H9 (cell line): Measurements from ENCODE around the gene SLC25A41. TPM values are rescaled to one million over a fixed set of nuclear protein-coding genes. Genes with fewer than 3 reads are reported as not detected.

Experiments
- DNase-seq: peaks from one replicate; pipeline ENCODE4 v3.0.0-alpha.2; 2017
- H2AFZ ChIP-seq: one replicate; pipeline ENCODE4 v1.6.1; 2013; ENCODE audit warnings: mild to moderate bottlenecking, low read length, control low read depth, moderate library complexity
- H2AK5ac ChIP-seq: 2 replicates; pipeline ENCODE4 v1.6.1; 2013; ENCODE audit warnings: low read length, control low read depth, mixed read lengths; ENCODE audit not compliant: insufficient read length
- H2BK120ac ChIP-seq: one replicate; pipeline ENCODE4 v1.6.1; 2013; ENCODE audit warnings: low read depth, mild to moderate bottlenecking, low read length, control low read depth, inconsistent platforms; ENCODE audit not compliant: poor library complexity, severe bottlenecking
- H2BK12ac ChIP-seq: 2 replicates; pipeline ENCODE4 v1.6.1; 2013; ENCODE audit warnings: low read length, control low read depth, mixed read lengths, low read depth; ENCODE audit not compliant: insufficient read length
- H2BK15ac ChIP-seq: 2 replicates; pipeline ENCODE4 v1.6.1; 2013; ENCODE audit warnings: low read depth, low read length, control low read depth
- H2BK20ac ChIP-seq: one replicate; pipeline ENCODE4 v1.6.1; 2013; ENCODE audit warnings: low read depth, mild to moderate bottlenecking, low read length, control low read depth, inconsistent platforms; ENCODE audit not compliant: poor library complexity, severe bottlenecking
- H2BK5ac ChIP-seq: 2 replicates; pipeline ENCODE4 v1.6.1; 2013; ENCODE audit warnings: low read length, control low read depth, mixed read lengths; ENCODE audit not compliant: insufficient read length
- H3K14ac ChIP-seq: 2 replicates; pipeline ENCODE4 v1.6.1; 2013; ENCODE audit warnings: low read length, control low read depth; ENCODE audit not compliant: insufficient read depth
- H3K18ac ChIP-seq: 2 replicates; pipeline ENCODE4 v1.6.1; 2013; ENCODE audit warnings: low read depth, mild to moderate bottlenecking, mixed read lengths, low read length, control low read depth; ENCODE audit not compliant: insufficient read length
- H3K23ac ChIP-seq: 2 replicates; pipeline ENCODE4 v1.6.1; 2013; ENCODE audit warnings: low read length, control low read depth, mixed read lengths, low read depth; ENCODE audit not compliant: insufficient read length
- H3K23me2 ChIP-seq: 2 replicates; pipeline ENCODE4 v1.6.1; 2013; ENCODE audit warnings: low read depth, mild to moderate bottlenecking, mixed read lengths, low read length, control low read depth; ENCODE audit not compliant: insufficient read length, poor library complexity, severe bottlenecking
- H3K27ac ChIP-seq: 2 replicates; pipeline ENCODE4 v1.5.1; 2013; ENCODE audit warnings: low read length, control low read depth, mixed read lengths, low read depth; ENCODE audit not compliant: insufficient read length
- H3K27me3 ChIP-seq: 2 replicates; pipeline ENCODE4 v1.6.1; 2013; ENCODE audit warnings: low read length, control low read depth, inconsistent platforms; ENCODE audit not compliant: insufficient read depth
- H3K4ac ChIP-seq: 2 replicates; pipeline ENCODE4 v1.6.1; 2013; ENCODE audit warnings: low read depth, mild to moderate bottlenecking, control low read depth, inconsistent platforms, low read length, moderate library complexity
- H3K4me1 ChIP-seq: 2 replicates; pipeline ENCODE4 v1.6.1; 2013; ENCODE audit warnings: low read length, control low read depth, inconsistent platforms; ENCODE audit not compliant: insufficient read depth
- H3K4me2 ChIP-seq: 2 replicates; pipeline ENCODE4 v1.6.1; 2013; ENCODE audit warnings: low read length, control low read depth, mixed read lengths; ENCODE audit not compliant: insufficient read length, insufficient read depth
- H3K56ac ChIP-seq: 2 replicates; pipeline ENCODE4 v1.6.1; 2013; ENCODE audit warnings: low read depth, mild to moderate bottlenecking, mixed read lengths, low read length, control low read depth; ENCODE audit not compliant: insufficient read length
- H3K79me1 ChIP-seq: 2 replicates; pipeline ENCODE4 v1.6.1; 2013; ENCODE audit warnings: low read depth, mild to moderate bottlenecking, moderate library complexity, low read length, control low read depth, inconsistent platforms; ENCODE audit not compliant: insufficient read depth, poor library complexity, severe bottlenecking
- H3K79me2 ChIP-seq: 2 replicates; pipeline ENCODE4 v1.6.1; 2013; ENCODE audit warnings: low read length, control low read depth, inconsistent platforms; ENCODE audit not compliant: insufficient read depth
- H3K9ac ChIP-seq: 2 replicates; pipeline ENCODE4 v1.6.1; 2013; ENCODE audit warnings: low read length, control low read depth, mixed read lengths; ENCODE audit not compliant: insufficient read length; ENCODE audit errors: extremely low read depth
- H3K9me3 ChIP-seq: one replicate; pipeline ENCODE4 v1.6.1; 2013; ENCODE audit warnings: low read depth, low read length, inconsistent platforms; ENCODE audit not compliant: control insufficient read depth
- H3T11ph ChIP-seq: one replicate; pipeline ENCODE4 v1.6.1; 2013; ENCODE audit warnings: mild to moderate bottlenecking, low read length, control low read depth, inconsistent platforms
- H4K20me1 ChIP-seq: one replicate; pipeline ENCODE4 v1.6.1; 2013; ENCODE audit not compliant: control insufficient read depth, insufficient read length, insufficient read depth
- H4K5ac ChIP-seq: 2 replicates; pipeline ENCODE4 v1.6.1; 2013; ENCODE audit warnings: low read depth, mild to moderate bottlenecking, mixed read lengths, low read length, control low read depth; ENCODE audit not compliant: insufficient read length
- H4K8ac ChIP-seq: replicated peaks from 2 replicates; pipeline ENCODE4 v1.6.1; 2013; ENCODE audit warnings: low read length, control low read depth, mixed read lengths, low read depth; ENCODE audit not compliant: insufficient read length
- H4K91ac ChIP-seq: 2 replicates; pipeline ENCODE4 v1.6.1; 2013; ENCODE audit warnings: low read depth, mild to moderate bottlenecking, moderate library complexity, mixed read lengths, low read length, control low read depth; ENCODE audit not compliant: insufficient read length
- H3K27ac Mint-ChIP-seq, 3 experiments: 2 replicates in 2 of 3; 3 replicates in 1 of 3; pipeline ENCODE4 v1.8.0; 2020 to 2021; ENCODE audit warnings: mixed read lengths in 3 of 3, mild to moderate bottlenecking in 1 of 3, moderate library complexity in 1 of 3
- H3K27me3 Mint-ChIP-seq: 2 replicates; pipeline ENCODE4 v1.8.0; 2021; ENCODE audit warnings: low read depth, mild to moderate bottlenecking, moderate library complexity, mixed read lengths
- H3K36me3 Mint-ChIP-seq, 3 experiments: 2 replicates in 2 of 3; 3 replicates in 1 of 3; pipeline ENCODE4 v1.8.0; 2020 to 2021; ENCODE audit warnings: low read depth in 3 of 3, mixed read lengths in 3 of 3; ENCODE audit not compliant: insufficient read depth in 1 of 3
- H3K4me1 Mint-ChIP-seq, 2 experiments: 2 replicates each; pipeline ENCODE4 v1.8.0; 2020; ENCODE audit warnings: mixed read lengths in 2 of 2
- H3K4me3 Mint-ChIP-seq, 2 experiments: 2 replicates in 1 of 2; 3 replicates in 1 of 2; pipeline ENCODE4 v1.8.0; 2020 to 2021; ENCODE audit warnings: mild to moderate bottlenecking in 2 of 2, mixed read lengths in 2 of 2, moderate library complexity in 1 of 2
- H3K9me3 Mint-ChIP-seq, 2 experiments: 2 replicates in 1 of 2; 3 replicates in 1 of 2; pipeline ENCODE4 v1.8.0; 2020; ENCODE audit warnings: mild to moderate bottlenecking in 2 of 2, mixed read lengths in 2 of 2, moderate library complexity in 1 of 2
- WGBS: extraction: QIAGEN DNeasy Blood & Tissue Kit; methylation state at CpG from one replicate; pipeline ENCODE4 v1.1.7; 2013; ENCODE audit warnings: missing lambda C conversion rate, low lambda C conversion rate, mixed read lengths; ENCODE audit not compliant: insufficient read length; ENCODE audit errors: extremely low coverage; 5-methylcytosine and 5-hydroxymethylcytosine counted together
- total RNA-seq: library from RNA; stranded (reverse); gene quantifications from 2 replicates; pipeline ENCODE4 v1.2.1, GENCODE V29; 2021
- TF ChIP-seq, protein P1 (sequence below): fragments of 200-600 bp; sonication (generic); conservative IDR thresholded peaks from 3 replicates; pipeline ENCODE4 v1.8.0; 2021; ENCODE audit warnings: antibody characterized with exemption, mild to moderate bottlenecking

SLC25A41 gene
- total RNA-seq, 1 experiment from 2014 or later, result 0.20 TPM

DNA sequence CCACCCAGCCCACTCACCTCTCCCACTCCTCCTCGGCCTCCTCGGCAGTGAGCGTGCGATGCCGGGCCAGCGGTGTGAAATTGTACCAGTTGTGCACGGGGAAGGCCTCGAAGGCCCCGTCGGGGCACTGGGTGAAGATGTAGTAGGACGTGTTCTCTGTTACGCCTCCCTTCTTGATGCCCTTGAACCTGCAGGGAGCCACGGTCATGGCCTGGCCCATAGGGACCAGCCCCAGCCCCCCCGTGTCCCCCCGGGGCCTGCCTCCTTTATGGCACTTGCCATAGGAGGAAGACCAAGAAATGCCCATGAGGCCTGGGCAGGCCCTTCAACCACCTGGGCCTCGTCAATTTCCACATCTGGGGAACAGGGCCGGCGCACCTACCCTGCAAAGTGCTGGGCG, 46.2 kb downstream of the SLC25A41 start:
- Histone ChIP-seq H2BK120ac (no peak overlapping the region), H2BK15ac (no peak overlapping the region), H3K23me2 (peaks cover 3% of the 10 kb centered on the region), H3T11ph (no peak overlapping the region), H4K20me1 (no peaks in the 10 kb centered on the region), H3K27ac (no peak overlapping the region), H3K4me2 (no peak overlapping the region), H4K8ac (no peak overlapping the region), H4K91ac (no peak overlapping the region), H3K18ac (no peak overlapping the region), H2BK5ac (no peak overlapping the region), H3K14ac (no peak overlapping the region), H2BK12ac (no peak overlapping the region), H3K79me1 (peaks cover 9% of the 10 kb centered on the region), H3K9me3 (no peaks in the 10 kb centered on the region), H4K5ac (no peak overlapping the region), H3K9ac (no peak overlapping the region), H2AFZ (no peak overlapping the region), H2BK20ac (no peak overlapping the region), H3K27me3 (no peaks in the 10 kb centered on the region), H3K4ac (no peak overlapping the region), H3K79me2 (peaks cover 3% of the 10 kb centered on the region; the same call in 1 of the 2 replicates), H3K4me1 (peaks cover 3% of the 10 kb centered on the region; the same call in 1 of the 2 replicates), H3K56ac (no peak overlapping the region), H3K23ac (no peak overlapping the region), H2AK5ac (no peak overlapping the region)
- TF ChIP-seq, protein P1, sequence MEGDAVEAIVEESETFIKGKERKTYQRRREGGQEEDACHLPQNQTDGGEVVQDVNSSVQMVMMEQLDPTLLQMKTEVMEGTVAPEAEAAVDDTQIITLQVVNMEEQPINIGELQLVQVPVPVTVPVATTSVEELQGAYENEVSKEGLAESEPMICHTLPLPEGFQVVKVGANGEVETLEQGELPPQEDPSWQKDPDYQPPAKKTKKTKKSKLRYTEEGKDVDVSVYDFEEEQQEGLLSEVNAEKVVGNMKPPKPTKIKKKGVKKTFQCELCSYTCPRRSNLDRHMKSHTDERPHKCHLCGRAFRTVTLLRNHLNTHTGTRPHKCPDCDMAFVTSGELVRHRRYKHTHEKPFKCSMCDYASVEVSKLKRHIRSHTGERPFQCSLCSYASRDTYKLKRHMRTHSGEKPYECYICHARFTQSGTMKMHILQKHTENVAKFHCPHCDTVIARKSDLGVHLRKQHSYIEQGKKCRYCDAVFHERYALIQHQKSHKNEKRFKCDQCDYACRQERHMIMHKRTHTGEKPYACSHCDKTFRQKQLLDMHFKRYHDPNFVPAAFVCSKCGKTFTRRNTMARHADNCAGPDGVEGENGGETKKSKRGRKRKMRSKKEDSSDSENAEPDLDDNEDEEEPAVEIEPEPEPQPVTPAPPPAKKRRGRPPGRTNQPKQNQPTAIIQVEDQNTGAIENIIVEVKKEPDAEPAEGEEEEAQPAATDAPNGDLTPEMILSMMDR, result no peak
- H3K4me1 Mint-ChIP-seq, result peaks cover 6 to 8% of the 10 kb centered on the region in 2 experiments
- no CpG with 5 or more reads among the region's 19 CpGs for WGBS
- no peak for DNase-seq
- H3K27ac Mint-ChIP-seq, result no peak overlapping the region
- H3K27me3 Mint-ChIP-seq, result no peaks in the 10 kb centered on the region
- no peaks in the 10 kb centered on the region for H3K9me3 Mint-ChIP-seq
- no peak overlapping the region for H3K4me3 Mint-ChIP-seq
- peaks cover 36 to 66% (median 62%) of the 10 kb centered on the region in 3 experiments for H3K36me3 Mint-ChIP-seq
